DND-41 (cell line): ENCODE data around the gene GRIN3B.

ENCODE experiments used
- ATAC-seq: fragments of 200-7000 bp; cut with Tn5 transposase; 3 replicates; pipeline ENCODE4 v1.9.1; 2021; ENCODE audit warnings: low read depth; ENCODE audit not compliant: insufficient read depth
- DNase-seq: peaks from one replicate; pipeline ENCODE4 v3.0.0-alpha.2; 2020
- H2AFZ ChIP-seq: 2 replicates; pipeline ENCODE4 v1.6.0; 2012; ENCODE audit warnings: low read depth, low read length
- H3K27ac ChIP-seq: 2 replicates; pipeline ENCODE4 v1.5.1; 2012; ENCODE audit warnings: low read length, inconsistent platforms
- H3K27me3 ChIP-seq: fragments of 200-600 bp; sonication (generic); 2 replicates; pipeline ENCODE4 v1.6.0; 2012; ENCODE audit warnings: low read length, mild to moderate bottlenecking, inconsistent platforms; ENCODE audit not compliant: insufficient read depth, poor library complexity
- H3K36me3 ChIP-seq: 2 replicates; pipeline ENCODE4 v1.5.1; 2012; ENCODE audit warnings: low read length, inconsistent platforms; ENCODE audit not compliant: insufficient read depth
- H3K4me1 ChIP-seq: 2 replicates; pipeline ENCODE4 v1.5.1; 2012; ENCODE audit warnings: mild to moderate bottlenecking, low read length; ENCODE audit not compliant: insufficient read depth
- H3K4me2 ChIP-seq: 2 replicates; pipeline ENCODE4 v1.6.0; 2012; ENCODE audit warnings: mild to moderate bottlenecking, moderate library complexity, low read length, inconsistent platforms; ENCODE audit not compliant: insufficient read depth
- H3K4me3 ChIP-seq, 2 experiments: fragments of 200-600 bp in 1 of 2; shearing (Covaris generic) in 1 of 2; 2 replicates each; pipeline ENCODE4 v1.5.1; 2012 to 2016; ENCODE audit warnings: inconsistent platforms in 2 of 2, low read length in 2 of 2, mild to moderate bottlenecking in 2 of 2, low read depth in 1 of 2, moderate library complexity in 1 of 2
- H3K79me2 ChIP-seq: 2 replicates; pipeline ENCODE4 v1.6.0; 2012; ENCODE audit warnings: low read length, inconsistent platforms; ENCODE audit not compliant: insufficient read depth
- H3K9ac ChIP-seq: 2 replicates; pipeline ENCODE4 v1.6.0; 2012; ENCODE audit warnings: low read depth, mild to moderate bottlenecking, inconsistent platforms, low read length, moderate library complexity
- H3K9me3 ChIP-seq: 2 replicates; pipeline ENCODE4 v1.5.1; 2012; ENCODE audit warnings: low read length, moderate library complexity, mild to moderate bottlenecking, inconsistent platforms; ENCODE audit not compliant: insufficient read depth, severe bottlenecking
- H4K20me1 ChIP-seq: 2 replicates; pipeline ENCODE4 v1.6.0; 2012; ENCODE audit warnings: low read length; ENCODE audit not compliant: insufficient read depth
- CTCF ChIP-seq: IDR thresholded peaks from 2 replicates; pipeline ENCODE4 v1.5.1; 2012; ENCODE audit warnings: borderline replicate concordance, low read length, moderate library complexity, mild to moderate bottlenecking; ENCODE audit not compliant: poor library complexity, severe bottlenecking; ENCODE audit errors: extremely low read depth
- EZH2 ChIP-seq: IDR thresholded peaks from 3 replicates; pipeline ENCODE4 v1.6.1; 2012; ENCODE audit warnings: borderline replicate concordance, low read depth, mild to moderate bottlenecking, moderate library complexity, low read length, inconsistent platforms; ENCODE audit not compliant: severe bottlenecking

GRIN3B gene

GRCh38 chr19:1040476-1041271, 40.5 kb downstream of the GRIN3B start:
- Histone ChIP-seq H3K27ac (peak overlapping the region; percentile 54), H2AFZ (peak overlapping the region; percentile 74)
- ATAC-seq = peak; percentile 71

GRCh38 chr19:1041272-1041834, 41.1 kb downstream of the GRIN3B start:
- DNase-seq (no peak), ATAC-seq (no peak)
- peak overlapping the region; percentile 95 for H3K4me2 ChIP-seq
- peak overlapping the region; percentile 29; the same call in 1 of the 2 replicates for H3K27ac ChIP-seq
- H4K20me1 ChIP-seq = peaks cover 8% of the 10 kb centered on the region; the same call in 1 of the 2 replicates
- no peak overlapping the region for H2AFZ ChIP-seq
- H3K27me3 ChIP-seq = no peaks in the 10 kb centered on the region
- peak overlapping the region; percentile 20; the same call in 1 of the 2 replicates for H3K9ac ChIP-seq
- no peaks in the 10 kb centered on the region for H3K79me2 ChIP-seq
- H3K4me1 ChIP-seq = peaks cover 48% of the 10 kb centered on the region
- peaks cover 16% of the 10 kb centered on the region for H3K36me3 ChIP-seq
- no peak for TF ChIP-seq EZH2
- no peak for TF ChIP-seq CTCF
- no peaks in the 10 kb centered on the region for H3K9me3 ChIP-seq
- peak overlapping the region in 1 of 2 experiments; percentile 79; a peak in 2 of 4 replicates for H3K4me3 ChIP-seq

More at GRCh38 chr19:1040476-1041271, 40.5 kb downstream of the GRIN3B start:
- Histone ChIP-seq H3K36me3 (peaks cover 16% of the 10 kb centered on the region), H3K9me3 (no peaks in the 10 kb centered on the region), H3K4me3 (peak overlapping the region; percentile 39 to 79), H3K27me3 (no peaks in the 10 kb centered on the region), H3K4me1 (peaks cover 48% of the 10 kb centered on the region), H3K79me2 (no peaks in the 10 kb centered on the region), H3K4me2 (peak overlapping the region; percentile 95), H3K9ac (peak overlapping the region; percentile 62), H4K20me1 (peaks cover 8% of the 10 kb centered on the region; the same call in 1 of the 2 replicates)
- TF ChIP-seq EZH2 (no peak), CTCF (no peak)
- peak; percentile 92 for DNase-seq

- Histone ChIP-seq H3K36me3 (peaks cover 19% of the 10 kb centered on the region), H3K9ac (no peak overlapping the region), H3K4me3 (no peak overlapping the region), H3K27me3 (no peaks in the 10 kb centered on the region), H4K20me1 (peaks cover 8% of the 10 kb centered on the region; the same call in 1 of the 2 replicates), H3K4me1 (peaks cover 48% of the 10 kb centered on the region), H2AFZ (no peak overlapping the region), H3K4me2 (peak overlapping the region; percentile 95), H3K79me2 (no peaks in the 10 kb centered on the region), H3K27ac (no peak overlapping the region), H3K9me3 (no peaks in the 10 kb centered on the region)
- no peak for DNase-seq
- ATAC-seq = no peak
- no peak for TF ChIP-seq EZH2
- TF ChIP-seq CTCF = no peak
These were observed 41.8 kb downstream of the GRIN3B start for GRCh38 chr19:1041835-1042685.
